ENCODE results near the gene CSNK1E.

Gene CSNK1E

DNA sequence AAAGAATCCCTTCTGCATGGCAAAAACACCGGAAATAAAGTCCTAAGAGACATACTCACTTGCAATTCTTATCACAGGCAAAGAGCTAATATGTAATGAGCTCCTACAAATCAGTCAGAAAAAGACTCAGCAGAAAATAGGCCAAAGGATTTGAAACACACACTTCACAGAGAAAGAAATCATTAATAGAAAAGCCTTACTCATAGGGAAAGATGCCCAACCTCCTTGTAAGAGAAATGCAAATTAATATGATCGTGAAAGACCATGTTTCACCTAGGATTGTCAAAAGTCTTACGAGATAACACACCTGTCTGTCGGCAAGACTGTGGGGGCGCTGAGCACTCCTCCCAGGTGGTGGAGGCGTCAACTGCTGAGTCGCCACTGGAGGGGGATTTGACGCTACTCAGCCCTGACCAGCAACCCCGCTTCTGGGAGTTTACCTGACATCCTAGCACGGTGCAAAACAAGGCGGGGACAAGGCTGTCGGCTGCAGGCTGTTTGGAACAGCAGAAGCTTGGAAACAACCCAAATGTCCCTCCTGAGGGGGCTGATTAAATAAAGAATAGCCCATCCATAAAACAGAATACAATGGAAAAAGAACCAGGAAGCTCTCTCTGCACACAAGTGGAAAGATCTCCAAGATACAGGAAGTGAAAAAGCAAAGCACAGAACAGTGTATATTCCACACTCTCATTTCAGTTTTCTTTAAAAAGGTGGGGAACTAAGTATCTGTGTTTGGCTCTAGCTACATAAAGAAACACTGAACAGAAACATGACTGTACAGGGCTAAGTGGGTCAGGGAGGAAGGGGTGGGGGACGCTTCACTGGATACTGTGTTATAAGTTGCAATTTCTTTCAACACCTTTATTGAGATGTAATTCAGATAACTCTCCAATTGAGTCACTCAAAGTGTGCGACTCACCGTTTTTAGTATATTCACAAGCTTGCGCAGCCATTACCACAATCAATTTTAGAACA, 11.5 kb downstream of the CSNK1E start:
- Histone ChIP-seq H3K4me1 (ENCODE audit: control insufficient read depth in 2 of 2, insufficient read depth in 2 of 2, low read length in 2 of 2) (peaks cover 21 to 23% of the 10 kb centered on the region in 2 donors), H3K27ac (ENCODE audit: low read depth in 2 of 2, low read length in 2 of 2) (peak overlapping the region; percentile 67 to 84), H3K9ac (ENCODE audit: low read depth in 1 of 2, low read length in 2 of 2) (peak overlapping the region; percentile 36 to 41), H3K27me3 (ENCODE audit: control insufficient read depth in 2 of 2, insufficient read depth in 2 of 2, low read length in 2 of 2) (no peaks in the 10 kb centered on the region), H3K36me3 (ENCODE audit: control insufficient read depth in 2 of 2, insufficient read depth in 2 of 2, low read length in 2 of 2) (peaks cover 20 to 36% of the 10 kb centered on the region in 2 donors), H3K9me3 (ENCODE audit: control insufficient read depth in 2 of 2, low read length in 2 of 2) (no peaks in the 10 kb centered on the region), H3K4me3 (ENCODE audit: low read length in 2 of 2) (peak overlapping the region; percentile 17 to 43)

- Histone ChIP-seq H3K4me3 (ENCODE audit: low read length in 2 of 2) (no peak overlapping the region), H3K4me1 (ENCODE audit: control insufficient read depth in 2 of 2, insufficient read depth in 2 of 2, low read length in 2 of 2) (peaks cover 14% of the 10 kb centered on the region in 2 donors), H3K27me3 (ENCODE audit: control insufficient read depth in 2 of 2, insufficient read depth in 2 of 2, low read length in 2 of 2) (no peaks in the 10 kb centered on the region), H3K27ac (ENCODE audit: low read depth in 2 of 2, low read length in 2 of 2) (no peak overlapping the region), H3K9ac (ENCODE audit: low read depth in 1 of 2, low read length in 2 of 2) (no peak overlapping the region), H3K36me3 (ENCODE audit: control insufficient read depth in 2 of 2, insufficient read depth in 2 of 2, low read length in 2 of 2) (peaks cover 32 to 43% of the 10 kb centered on the region in 2 donors), H3K9me3 (ENCODE audit: control insufficient read depth in 2 of 2, low read length in 2 of 2) (no peaks in the 10 kb centered on the region)
Measured at GRCh38 chr22:38304526-38304925, 12.7 kb downstream of the CSNK1E start.

DNA sequence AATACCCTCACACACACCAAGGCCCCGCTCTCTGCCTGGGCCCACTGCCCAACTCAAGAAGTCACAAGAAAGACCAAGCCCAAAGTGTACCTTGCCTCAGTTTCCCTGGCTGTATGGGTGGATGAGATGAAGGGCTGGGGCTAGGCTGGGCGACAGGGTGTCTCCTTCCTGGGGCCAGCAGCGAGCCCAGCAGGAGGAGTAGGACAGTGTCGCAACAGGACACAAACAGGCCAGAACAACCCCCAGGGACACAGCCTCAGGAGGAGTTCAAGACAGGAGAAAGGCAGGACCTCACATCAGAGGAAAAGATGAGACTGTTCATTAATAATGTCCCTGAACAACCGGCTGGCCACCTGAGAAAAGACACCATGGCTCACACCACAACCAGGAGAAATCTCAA, 13.3 kb downstream of the CSNK1E start:
- Histone ChIP-seq H3K36me3 (ENCODE audit: control insufficient read depth in 2 of 2, insufficient read depth in 2 of 2, low read length in 2 of 2) (peaks cover 37 to 48% of the 10 kb centered on the region in 2 donors), H3K9me3 (ENCODE audit: control insufficient read depth in 2 of 2, low read length in 2 of 2) (no peaks in the 10 kb centered on the region), H3K27me3 (ENCODE audit: control insufficient read depth in 2 of 2, insufficient read depth in 2 of 2, low read length in 2 of 2) (no peaks in the 10 kb centered on the region), H3K4me3 (ENCODE audit: low read length in 2 of 2) (no peak overlapping the region), H3K9ac (ENCODE audit: low read depth in 1 of 2, low read length in 2 of 2) (no peak overlapping the region), H3K4me1 (ENCODE audit: control insufficient read depth in 2 of 2, insufficient read depth in 2 of 2, low read length in 2 of 2) (peaks cover 14% of the 10 kb centered on the region in 2 donors), H3K27ac (ENCODE audit: low read depth in 2 of 2, low read length in 2 of 2) (no peak overlapping the region)

GRCh38 chr22:38302906-38303305, 14.3 kb downstream of the CSNK1E start:
- no peaks in the 10 kb centered on the region for H3K9me3 ChIP-seq (ENCODE audit: control insufficient read depth in 2 of 2, low read length in 2 of 2)
- H3K27ac ChIP-seq (ENCODE audit: low read depth in 2 of 2, low read length in 2 of 2) = no peak overlapping the region
- no peak overlapping the region for H3K9ac ChIP-seq (ENCODE audit: low read depth in 1 of 2, low read length in 2 of 2)
- H3K4me3 ChIP-seq (ENCODE audit: low read length in 2 of 2) = no peak overlapping the region
- peaks cover 44 to 50% of the 10 kb centered on the region in 2 donors for H3K36me3 ChIP-seq (ENCODE audit: control insufficient read depth in 2 of 2, insufficient read depth in 2 of 2, low read length in 2 of 2)
- H3K4me1 ChIP-seq (ENCODE audit: control insufficient read depth in 2 of 2, insufficient read depth in 2 of 2, low read length in 2 of 2) = peaks cover 13 to 14% of the 10 kb centered on the region in 2 donors
- H3K27me3 ChIP-seq (ENCODE audit: control insufficient read depth in 2 of 2, insufficient read depth in 2 of 2, low read length in 2 of 2) = no peaks in the 10 kb centered on the region

- peaks cover 61 to 68% of the 10 kb centered on the region in 2 donors for H3K36me3 ChIP-seq (ENCODE audit: control insufficient read depth in 2 of 2, insufficient read depth in 2 of 2, low read length in 2 of 2)
- no peak overlapping the region for H3K27ac ChIP-seq (ENCODE audit: low read depth in 2 of 2, low read length in 2 of 2)
Measured at GRCh38 chr22:38300946-38301345, 16.3 kb downstream of the CSNK1E start.

GRCh38 chr22:38300197-38300945, 16.9 kb downstream of the CSNK1E start:
- H3K27me3 ChIP-seq (ENCODE audit: control insufficient read depth in 2 of 2, insufficient read depth in 2 of 2, low read length in 2 of 2) = no peaks in the 10 kb centered on the region
- no peak overlapping the region for H3K9ac ChIP-seq (ENCODE audit: low read depth in 1 of 2, low read length in 2 of 2)
- peaks cover under 1 to 4% of the 10 kb centered on the region in 2 donors for H3K4me1 ChIP-seq (ENCODE audit: control insufficient read depth in 2 of 2, insufficient read depth in 2 of 2, low read length in 2 of 2)
- H3K4me3 ChIP-seq (ENCODE audit: low read length in 2 of 2) = no peak overlapping the region
- no peaks in the 10 kb centered on the region for H3K9me3 ChIP-seq (ENCODE audit: control insufficient read depth in 2 of 2, low read length in 2 of 2)
- peaks cover 67 to 71% of the 10 kb centered on the region in 2 donors for H3K36me3 ChIP-seq (ENCODE audit: control insufficient read depth in 2 of 2, insufficient read depth in 2 of 2, low read length in 2 of 2)
- no peak overlapping the region for H3K27ac ChIP-seq (ENCODE audit: low read depth in 2 of 2, low read length in 2 of 2)

More at GRCh38 chr22:38300946-38301345, 16.3 kb downstream of the CSNK1E start:
- Histone ChIP-seq H3K9me3 (ENCODE audit: control insufficient read depth in 2 of 2, low read length in 2 of 2) (no peaks in the 10 kb centered on the region), H3K4me3 (ENCODE audit: low read length in 2 of 2) (no peak overlapping the region), H3K27me3 (ENCODE audit: control insufficient read depth in 2 of 2, insufficient read depth in 2 of 2, low read length in 2 of 2) (no peaks in the 10 kb centered on the region), H3K4me1 (ENCODE audit: control insufficient read depth in 2 of 2, insufficient read depth in 2 of 2, low read length in 2 of 2) (peaks cover 6 to 10% of the 10 kb centered on the region in 2 donors), H3K9ac (ENCODE audit: low read depth in 1 of 2, low read length in 2 of 2) (no peak overlapping the region)

DNA sequence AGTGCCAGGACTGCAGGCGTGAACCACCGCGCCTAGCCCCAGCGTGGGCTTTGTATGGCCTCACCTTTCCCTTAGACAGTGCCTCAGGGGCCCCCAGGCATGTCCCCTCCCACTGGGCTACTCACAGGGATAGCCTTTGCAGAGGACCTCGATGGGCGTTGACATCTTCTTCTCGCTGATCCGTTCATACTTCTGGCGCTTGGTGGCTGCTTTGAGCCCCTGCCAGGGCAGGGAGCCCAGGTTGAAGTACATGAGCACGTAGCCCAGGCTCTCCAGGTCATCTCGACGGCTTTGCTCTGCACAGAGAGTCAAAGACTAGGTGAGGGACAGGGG, 17.5 kb downstream of the CSNK1E start:
- Histone ChIP-seq H3K27me3 (ENCODE audit: control insufficient read depth in 2 of 2, insufficient read depth in 2 of 2, low read length in 2 of 2) (no peaks in the 10 kb centered on the region), H3K27ac (ENCODE audit: low read depth in 2 of 2, low read length in 2 of 2) (no peak overlapping the region)

GRCh38 chr22:38298312-38299005, 18.8 kb downstream of the CSNK1E start:
- Histone ChIP-seq H3K9ac (ENCODE audit: low read depth in 1 of 2, low read length in 2 of 2) (no peak overlapping the region), H3K27ac (ENCODE audit: low read depth in 2 of 2, low read length in 2 of 2) (no peak overlapping the region)

More for the DNA sequence above, 17.5 kb downstream of the CSNK1E start:
- Histone ChIP-seq H3K4me1 (ENCODE audit: control insufficient read depth in 2 of 2, insufficient read depth in 2 of 2, low read length in 2 of 2) (no peaks in the 10 kb centered on the region), H3K4me3 (ENCODE audit: low read length in 2 of 2) (no peak overlapping the region), H3K36me3 (ENCODE audit: control insufficient read depth in 2 of 2, insufficient read depth in 2 of 2, low read length in 2 of 2) (peaks cover 68 to 78% of the 10 kb centered on the region in 2 donors), H3K9ac (ENCODE audit: low read depth in 1 of 2, low read length in 2 of 2) (no peak overlapping the region), H3K9me3 (ENCODE audit: control insufficient read depth in 2 of 2, low read length in 2 of 2) (no peaks in the 10 kb centered on the region)

DNA sequence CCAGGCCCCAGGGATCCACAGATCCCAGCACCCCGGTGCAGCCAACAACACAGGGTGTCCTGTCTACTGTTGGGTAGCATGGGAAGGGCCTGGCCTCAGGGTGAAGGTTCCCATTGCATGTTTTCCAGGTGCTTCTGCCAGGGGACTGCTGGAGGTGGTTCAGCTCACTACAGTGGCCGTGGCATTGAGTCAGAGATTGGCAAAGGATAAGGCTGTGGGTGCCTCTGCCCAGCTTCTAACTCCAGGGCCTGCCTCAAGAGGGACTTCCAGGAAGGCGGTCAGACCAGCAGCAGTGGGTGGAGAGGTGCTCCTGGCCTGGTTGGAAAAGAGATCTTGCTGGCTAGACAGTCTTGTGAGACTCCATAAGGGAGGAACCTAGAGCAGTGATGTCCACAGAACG, 20.9 kb downstream of the CSNK1E start:
- no peaks in the 10 kb centered on the region for H3K4me1 ChIP-seq (ENCODE audit: control insufficient read depth in 2 of 2, insufficient read depth in 2 of 2, low read length in 2 of 2)
- H3K27me3 ChIP-seq (ENCODE audit: control insufficient read depth in 2 of 2, insufficient read depth in 2 of 2, low read length in 2 of 2) = no peaks in the 10 kb centered on the region
- H3K9ac ChIP-seq (ENCODE audit: low read depth in 1 of 2, low read length in 2 of 2) = no peak overlapping the region
- H3K27ac ChIP-seq (ENCODE audit: low read depth in 2 of 2, low read length in 2 of 2) = no peak overlapping the region
- H3K9me3 ChIP-seq (ENCODE audit: control insufficient read depth in 2 of 2, low read length in 2 of 2) = no peaks in the 10 kb centered on the region
- H3K36me3 ChIP-seq (ENCODE audit: control insufficient read depth in 2 of 2, insufficient read depth in 2 of 2, low read length in 2 of 2) = peaks cover 65 to 82% of the 10 kb centered on the region in 2 donors
- H3K4me3 ChIP-seq (ENCODE audit: low read length in 2 of 2) = no peak overlapping the region

More at GRCh38 chr22:38298312-38299005, 18.8 kb downstream of the CSNK1E start:
- Histone ChIP-seq H3K27me3 (ENCODE audit: control insufficient read depth in 2 of 2, insufficient read depth in 2 of 2, low read length in 2 of 2) (no peaks in the 10 kb centered on the region), H3K36me3 (ENCODE audit: control insufficient read depth in 2 of 2, insufficient read depth in 2 of 2, low read length in 2 of 2) (peaks cover 68 to 85% of the 10 kb centered on the region in 2 donors), H3K4me3 (ENCODE audit: low read length in 2 of 2) (no peak overlapping the region), H3K4me1 (ENCODE audit: control insufficient read depth in 2 of 2, insufficient read depth in 2 of 2, low read length in 2 of 2) (no peaks in the 10 kb centered on the region), H3K9me3 (ENCODE audit: control insufficient read depth in 2 of 2, low read length in 2 of 2) (no peaks in the 10 kb centered on the region)

Measured in mucosa of rectum (tissue), 2 donors.